ENCODE measurements around the gene PRR14.

Gene PRR14

GRCh38 chr16:30659507-30660423, 9.0 kb downstream of the PRR14 start:
- peak; percentile 20 to 21 for DNase-seq (ENCODE audit: low read depth in 2 of 2)

DNA sequence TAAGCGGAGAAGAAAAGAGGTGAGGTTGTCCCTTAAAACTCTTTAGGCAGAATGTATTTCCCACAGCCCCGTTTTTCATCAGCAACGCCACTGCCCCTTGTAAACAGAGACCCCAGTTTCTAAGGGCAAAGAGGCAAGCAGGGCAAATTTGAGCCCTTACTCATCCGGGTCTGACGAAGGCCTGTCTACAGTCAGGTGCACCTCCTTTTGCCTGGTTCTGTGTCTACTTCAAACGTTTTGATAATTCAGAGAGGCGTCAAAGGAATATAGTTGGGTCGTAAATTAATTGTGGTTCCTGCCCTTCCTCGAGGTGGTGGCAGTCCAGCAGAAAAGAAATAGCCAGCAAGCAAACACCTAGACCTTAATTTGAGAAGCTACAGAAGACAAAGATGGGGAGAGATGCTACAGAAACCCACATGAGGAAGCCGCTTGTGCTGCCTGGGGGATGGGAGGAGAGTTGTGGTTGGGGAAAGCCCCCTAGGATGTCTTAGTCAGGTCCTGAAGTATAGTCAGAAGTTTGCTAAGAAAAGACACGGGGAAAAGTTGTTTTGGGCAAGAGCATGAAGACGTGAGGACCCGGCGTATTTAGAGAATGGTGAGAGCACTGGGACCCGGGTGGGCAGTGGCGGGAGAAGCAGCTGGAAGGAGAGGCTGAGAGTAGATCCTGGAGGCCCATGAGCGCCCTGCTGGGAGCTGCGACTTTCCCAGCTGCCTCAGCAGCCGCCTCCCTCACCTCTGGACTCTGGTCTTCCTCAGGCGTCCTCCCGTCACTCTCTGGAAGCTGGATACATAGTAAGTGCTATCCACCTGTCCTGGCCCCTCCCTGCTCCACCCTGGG, 9.9 kb downstream of the PRR14 start:
- DNase-seq (ENCODE audit: low read depth in 2 of 2) = peak; percentile 57 to 77

- no peak for DNase-seq (ENCODE audit: low read depth in 2 of 2)
Measured at GRCh38 chr16:30662449-30662848, 11.7 kb downstream of the PRR14 start.

DNA sequence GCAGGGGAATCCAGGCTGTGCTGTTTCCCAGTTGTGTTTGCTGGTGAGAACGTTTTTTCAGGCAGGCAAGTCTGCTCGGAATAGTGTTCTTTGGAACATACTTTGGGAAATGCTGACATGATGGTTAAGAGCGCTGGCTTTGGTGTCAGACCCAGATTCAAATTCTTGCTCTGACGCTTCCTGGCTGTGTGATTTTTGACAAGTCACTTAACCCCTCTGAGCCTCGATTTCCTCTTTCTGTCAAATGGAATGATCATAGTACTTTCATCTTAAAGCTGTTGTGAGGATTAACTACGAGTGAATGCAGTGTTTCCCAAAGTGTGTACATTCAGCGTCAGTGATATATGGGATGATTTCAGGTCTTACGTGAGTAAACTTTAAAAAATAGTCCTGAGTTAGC, 12.3 kb downstream of the PRR14 start:
- DNase-seq (ENCODE audit: low read depth in 2 of 2) = no peak

DNA sequence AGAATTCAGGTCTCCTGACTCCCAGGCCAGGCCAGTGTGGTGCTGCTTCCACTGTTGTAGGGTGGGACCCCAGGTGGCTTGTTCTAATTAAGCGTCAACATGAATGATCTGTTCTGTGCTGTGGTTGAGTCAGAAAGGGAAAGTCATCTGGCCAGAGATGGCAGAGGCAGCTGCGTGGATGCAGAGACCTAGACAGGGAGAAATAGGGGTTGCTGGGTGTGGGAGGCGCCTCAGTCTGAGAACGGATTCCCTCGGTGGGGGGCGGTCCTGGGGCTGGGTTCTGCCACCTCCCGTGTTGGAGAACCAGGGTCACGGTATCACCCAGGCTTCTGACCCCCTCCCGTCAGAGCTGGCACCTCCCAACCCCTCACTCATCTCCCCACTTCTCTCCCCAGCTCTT, 13.1 kb downstream of the PRR14 start:
- no peak for DNase-seq (ENCODE audit: low read depth in 2 of 2)

DNA sequence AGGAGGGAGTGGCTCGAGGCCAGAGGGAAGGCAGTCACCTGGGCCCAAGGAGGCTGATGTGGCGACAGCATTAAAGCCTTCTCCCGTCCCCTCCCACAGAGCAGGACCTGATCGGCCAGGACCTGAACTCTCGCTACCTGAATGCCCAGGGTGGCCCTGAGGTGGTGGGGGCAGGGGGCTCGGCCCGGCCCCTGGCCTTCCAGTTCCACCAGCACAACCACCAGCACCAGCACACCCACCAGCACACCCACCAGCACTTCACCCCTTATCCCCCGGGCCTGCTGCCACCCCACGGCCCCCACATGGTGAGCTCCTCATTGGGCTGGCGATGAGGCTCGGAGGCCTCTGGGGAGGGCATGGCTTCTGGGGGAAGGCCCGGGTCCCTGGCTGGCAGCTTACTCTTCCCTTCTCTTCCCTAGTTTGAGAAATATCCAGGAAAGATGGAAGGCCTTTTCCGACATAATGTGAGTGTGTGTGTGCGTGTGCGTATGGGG, 13.9 kb downstream of the PRR14 start:
- no peak for DNase-seq (ENCODE audit: low read depth in 2 of 2)

GRCh38 chr16:30665155-30665829, 14.5 kb downstream of the PRR14 start:
- DNase-seq (ENCODE audit: low read depth in 2 of 2) = no peak

GRCh38 chr16:30665830-30666190, 15.1 kb downstream of the PRR14 start:
- DNase-seq (ENCODE audit: low read depth in 2 of 2) = no peak

GRCh38 chr16:30666681-30667080, 15.9 kb downstream of the PRR14 start:
- DNase-seq (ENCODE audit: low read depth in 2 of 2) = no peak

GRCh38 chr16:30667361-30667905, 16.7 kb downstream of the PRR14 start:
- DNase-seq (ENCODE audit: low read depth in 2 of 2) = no peak

DNA sequence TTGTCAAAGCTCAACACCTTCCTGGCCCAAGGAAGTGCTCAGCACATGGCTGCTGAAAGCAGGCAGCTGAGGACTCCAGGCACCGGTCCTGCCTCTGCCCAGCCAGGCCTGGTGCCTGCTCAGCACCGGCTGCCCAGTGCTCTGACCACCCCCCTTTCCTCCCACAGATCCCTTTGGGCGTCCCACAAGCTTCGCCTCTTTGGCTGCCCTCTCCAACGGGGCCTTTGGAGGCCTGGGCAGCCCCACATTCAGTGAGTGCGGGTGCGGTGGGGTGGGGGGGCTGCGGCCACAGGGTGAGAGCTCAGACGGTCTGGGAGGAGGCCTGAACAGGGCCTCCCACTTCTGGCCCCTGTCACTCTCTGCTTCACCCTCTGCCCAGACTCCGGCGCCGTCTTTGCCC, 17.6 kb downstream of the PRR14 start:
- DNase-seq (ENCODE audit: low read depth in 2 of 2) = no peak

- DNase-seq (ENCODE audit: low read depth in 2 of 2) = no peak
Measured at GRCh38 chr16:30669026-30669902, 18.5 kb downstream of the PRR14 start.

- DNase-seq (ENCODE audit: low read depth in 2 of 2) = no peak
Measured at GRCh38 chr16:30669903-30670824, 19.4 kb downstream of the PRR14 start.

- no peak for DNase-seq (ENCODE audit: low read depth in 2 of 2)
Measured at GRCh38 chr16:30675143-30675542, 24.4 kb downstream of the PRR14 start.

GRCh38 chr16:30677931-30678585, 27.3 kb downstream of the PRR14 start:
- no peak for DNase-seq (ENCODE audit: low read depth in 2 of 2)

- no peak for DNase-seq (ENCODE audit: low read depth in 2 of 2)
Measured at GRCh38 chr16:30678586-30678970, 27.8 kb downstream of the PRR14 start.

GRCh38 chr16:30680326-30680725, 29.6 kb downstream of the PRR14 start:
- no peak for DNase-seq (ENCODE audit: low read depth in 2 of 2)

DNA sequence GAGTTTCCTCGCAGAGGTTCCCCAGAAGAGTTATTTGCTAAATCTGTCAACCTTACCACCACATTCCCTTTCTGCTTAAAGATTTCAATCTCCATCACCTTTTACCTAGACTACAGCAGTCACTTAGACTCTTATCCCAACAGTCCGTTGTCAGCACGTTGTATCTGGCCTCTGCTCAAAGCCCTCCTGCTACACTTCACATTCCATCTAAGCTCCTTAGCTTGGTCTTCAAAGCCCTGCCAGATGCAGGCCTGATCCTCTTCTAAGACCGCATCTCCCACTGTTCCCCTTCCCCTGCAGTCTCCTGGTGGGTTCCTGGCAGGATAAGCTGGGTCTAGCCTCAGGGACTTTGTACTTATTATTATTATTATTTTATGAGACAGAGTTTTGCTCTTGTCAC, 37.9 kb downstream of the PRR14 start:
- DNase-seq (ENCODE audit: low read depth in 2 of 2) = no peak

- DNase-seq (ENCODE audit: low read depth in 2 of 2) = no peak
Measured at GRCh38 chr16:30691907-30692306, 41.1 kb downstream of the PRR14 start.

Data from stimulated activated CD4-positive, alpha-beta T cell treated with anti-CD3 and anti-CD28 coated beads, Interleukin-4, amount 100 ng/mL, for 48 hours (primary cell).